HepG2 (cell line): Measurements from ENCODE around the gene SEC14L1. TPM values are rescaled to one million over a fixed set of nuclear protein-coding genes. Genes with fewer than 3 reads are reported as not detected.

Experiments used
- ATAC-seq: fragments of 200-7000 bp; cut with Tn5 transposase; 3 replicates; pipeline ENCODE4 v1.9.1; 2020; ENCODE audit warnings: mild to moderate bottlenecking, moderate library complexity
- BruUV-seq: library from RNA; stranded (reverse); fragments of 400-500 nt; replicated peaks from 2 replicates; lab custom pipeline; 2021; lab: Mats Ljungman, UMichigan
- CTCF ChIA-PET: fragments of 300-600 bp; formaldehyde crosslinking; extraction: SDS; loops from one replicate; lab custom pipeline; 2021; ENCODE audit warnings: low total read pairs, inconsistent platforms, low intra/inter-chr PET ratio; lab: Yijun Ruan, JAX
- POLR2A ChIA-PET: fragments of 350-600 bp; sonication (Branson Sonifier 250); formaldehyde crosslinking; loops from one replicate; lab custom pipeline; 2020; ENCODE audit warnings: antibody characterized with exemption, inconsistent platforms; lab: Yijun Ruan, JAX
- DNase-seq: peaks from one replicate; pipeline ENCODE4 v3.0.0-alpha.2; 2015; ENCODE audit warnings: low spot score
- FAIRE-seq: peaks from 3 replicates; lab custom pipeline; 2011; peaks lifted over from hg19 to GRCh38; lab: Jason Lieb, UNC
- H2AFZ ChIP-seq: one replicate; pipeline ENCODE4 v1.6.1; 2011; ENCODE audit warnings: low read length, inconsistent platforms
- H3K27ac ChIP-seq: fragments of 300-600 bp; 3 replicates; pipeline ENCODE4 v1.8.0; 2011; ENCODE audit warnings: mixed run types, mild to moderate bottlenecking, mixed read lengths, low read length, inconsistent platforms; ENCODE audit not compliant: insufficient read depth; ENCODE audit errors: extremely low read length
- H3K27me3 ChIP-seq, 2 experiments: fragments of 200-600 bp in 1 of 2; 2 replicates in 1 of 2; 3 replicates in 1 of 2; pipeline versions ENCODE4 v1.6.0 to v1.8.0; 2011; ENCODE audit warnings: low read length in 2 of 2, mild to moderate bottlenecking in 2 of 2, moderate library complexity in 2 of 2, inconsistent platforms in 1 of 2; ENCODE audit not compliant: insufficient read depth in 2 of 2, control insufficient read depth in 1 of 2
- H3K36me3 ChIP-seq, 2 experiments: fragments of 200-600 bp in 1 of 2; replicated peaks in 1 of 2; 2 replicates in 1 of 2; 3 replicates in 1 of 2; pipeline versions ENCODE4 v1.5.1 to v1.8.0; 2011; ENCODE audit warnings: low read length in 2 of 2, inconsistent platforms in 1 of 2; ENCODE audit not compliant: insufficient read depth in 2 of 2, control insufficient read depth in 1 of 2
- H3K4me1 ChIP-seq: 2 replicates; pipeline ENCODE4 v1.5.1; 2012; ENCODE audit warnings: low read length, inconsistent platforms; ENCODE audit not compliant: insufficient read depth
- H3K4me2 ChIP-seq: 2 replicates; pipeline ENCODE4 v1.6.0; 2011; ENCODE audit warnings: low read depth, low read length, inconsistent platforms
- H3K4me3 ChIP-seq, 3 experiments: fragments of 200-600 bp in 1 of 3; sonication (generic), shearing (Covaris generic) in 1 of 3; replicated peaks in 1 of 3; 2 replicates each; pipeline ENCODE4 v1.5.1; 2011 to 2016; ENCODE audit warnings: low read length in 3 of 3, inconsistent platforms in 2 of 3, low read depth in 2 of 3, mild to moderate bottlenecking in 2 of 3, control low read depth in 1 of 3, mixed read lengths in 1 of 3; ENCODE audit not compliant: insufficient read depth in 1 of 3
- H3K79me2 ChIP-seq: one replicate; pipeline ENCODE4 v1.6.1; 2011; ENCODE audit warnings: low read length, inconsistent platforms; ENCODE audit not compliant: insufficient read depth
- H3K9ac ChIP-seq: 2 replicates; pipeline ENCODE4 v1.6.0; 2011; ENCODE audit warnings: mild to moderate bottlenecking, low read depth, low read length, inconsistent platforms; ENCODE audit not compliant: insufficient read depth
- H3K9me3 ChIP-seq: 2 replicates; pipeline ENCODE4 v1.5.1; 2012; ENCODE audit warnings: mild to moderate bottlenecking, low read length
- H4K20me1 ChIP-seq: 2 replicates; pipeline ENCODE4 v1.6.0; 2011; ENCODE audit warnings: inconsistent platforms, mild to moderate bottlenecking, low read length, moderate library complexity; ENCODE audit not compliant: insufficient read depth
- BORCS8-MEF2B ChIP-seq: sonication (generic); formaldehyde crosslinking; IDR thresholded peaks from 2 replicates; pipeline ENCODE4 v1.8.0; 2022; ENCODE audit warnings: mild to moderate bottlenecking, missing genetic modification reagents
- BRCA1 ChIP-seq: sonication (generic); formaldehyde crosslinking; IDR thresholded peaks from 2 replicates; pipeline ENCODE4 v1.4.0; 2020; ENCODE audit warnings: missing genetic modification reagents
- DNMT1 ChIP-seq: sonication (generic); formaldehyde crosslinking; IDR thresholded peaks from 2 replicates; pipeline ENCODE4 v1.5.1; 2020; ENCODE audit warnings: mild to moderate bottlenecking, missing genetic modification reagents
- HDAC1 ChIP-seq: sonication (generic); formaldehyde crosslinking; IDR thresholded peaks from 2 replicates; pipeline ENCODE4 v1.5.1; 2020; ENCODE audit warnings: mild to moderate bottlenecking, missing genetic modification reagents
- HIC2 ChIP-seq: sonication (generic); formaldehyde crosslinking; IDR thresholded peaks from 2 replicates; pipeline ENCODE4 v1.9.0; 2022; ENCODE audit warnings: low read depth, missing genetic modification reagents
- MAFG ChIP-seq: sonication (generic); formaldehyde crosslinking; IDR thresholded peaks from 2 replicates; pipeline ENCODE4 v1.5.1; 2020; ENCODE audit warnings: mild to moderate bottlenecking, missing genetic modification reagents
- MAFK ChIP-seq, 2 experiments: IDR thresholded peaks in 1 of 2; conservative IDR thresholded peaks in 1 of 2; 2 replicates each; pipeline ENCODE4 v1.6.1; 2011; ENCODE audit warnings: improper control_type of control experiment in 2 of 2, low read length in 2 of 2
- PRPF4 ChIP-seq: fragments of 200-400 bp; formaldehyde crosslinking; IDR thresholded peaks from 2 replicates; pipeline ENCODE4 v1.6.1; 2016; ENCODE audit warnings: low read length, low read depth; ENCODE audit not compliant: poor library complexity, severe bottlenecking
- THAP11 ChIP-seq: IDR thresholded peaks from 2 replicates; pipeline ENCODE4 v1.6.1; 2016; ENCODE audit warnings: missing biosample characterization, missing genetic modification reagents
- U2AF1 ChIP-seq: fragments of 200-400 bp; formaldehyde crosslinking; optimal IDR thresholded peaks from 2 replicates; pipeline ENCODE3; 2017; ENCODE audit warnings: mild to moderate bottlenecking, low read depth, low read length
- YEATS4 ChIP-seq: sonication (generic); formaldehyde crosslinking; IDR thresholded peaks from 2 replicates; pipeline ENCODE4 v1.4.0; 2020; ENCODE audit warnings: missing genetic modification reagents, borderline replicate concordance
- ZNF143 ChIP-seq: sonication (generic); formaldehyde crosslinking; IDR thresholded peaks from 2 replicates; pipeline ENCODE4 v1.4.0; 2020; ENCODE audit warnings: missing genetic modification reagents
- ZNF382 ChIP-seq: sonication (generic); formaldehyde crosslinking; IDR thresholded peaks from 2 replicates; pipeline ENCODE4 v1.5.0; 2020; ENCODE audit warnings: missing genetic modification reagents, mild to moderate bottlenecking, borderline replicate concordance
- ZNF737 ChIP-seq: sonication (generic); formaldehyde crosslinking; IDR thresholded peaks from 2 replicates; pipeline ENCODE4 v1.5.0; 2020; ENCODE audit warnings: missing genetic modification reagents, mild to moderate bottlenecking, borderline replicate concordance
- ZNF766 ChIP-seq: sonication (generic); formaldehyde crosslinking; IDR thresholded peaks from 2 replicates; pipeline ENCODE4 v1.5.0; 2020; ENCODE audit warnings: missing genetic modification reagents, borderline replicate concordance
- ZNF792 ChIP-seq: IDR thresholded peaks from 2 replicates; pipeline ENCODE4 v1.6.1; 2016
- ZUFSP ChIP-seq: sonication (generic); formaldehyde crosslinking; IDR thresholded peaks from 2 replicates; pipeline ENCODE4 v1.9.0; 2021; ENCODE audit warnings: missing genetic modification reagents, mild to moderate bottlenecking, borderline replicate concordance
- WGBS: methylation state at CpG from one replicate; pipeline ENCODE4 v1.1.6; 2017; ENCODE audit warnings: low lambda C conversion rate; 5-methylcytosine and 5-hydroxymethylcytosine counted together
- in situ Hi-C: cut with HindIII; loops from 2 replicates; pipeline ENCODE4 v1.10.0; 2017; ENCODE audit warnings: low pct_unique_long_range_greater_than_20kb; ENCODE audit not compliant: extremely low pct_ligation_motif_present
- intact Hi-C: fragments of 100-400 bp; cut with micrococcal nuclease; formaldehyde crosslinking; loops from one replicate; pipeline ENCODE4 v1.10.0; 2022; ENCODE audit not compliant: unreplicated experiment
- polyA plus RNA-seq, 8 experiments: library from polyadenylated mRNA; depleted of rRNA in 3 of 8; stranded (reverse) in 7 of 8; unstranded in 1 of 8; fragments of >200 nt; fragmentation: Illumina TruSeq in 4 of 8; extraction: Trizol in 4 of 8; gene quantifications; 2 replicates each; pipeline versions ENCODE4 v1.2.1 to v1.2.3, GENCODE V29; 2011 to 2016; ENCODE audit warnings: low read depth in 4 of 8, missing spikeins in 1 of 8, mixed read lengths in 1 of 8; ENCODE audit not compliant: insufficient read depth in 1 of 8
- total RNA-seq, 5 experiments: library from RNA; depleted of rRNA; stranded (reverse); fragments of >200 nt; fragmentation: Illumina TruSeq; extraction: Trizol; gene quantifications; 2 replicates each; pipeline ENCODE4 v1.2.3, GENCODE V29; 2016; ENCODE audit warnings: low read depth in 1 of 5

The SEC14L1 gene
- total and polyA plus RNA-seq, 2 of the 13 experiments (the other 11 are each of a cell fraction or from before 2014, with no cell fraction given) = 26.3 to 43.9 TPM

- no peak for ATAC-seq
- ChIA-PET CTCF (no interaction called here), POLR2A (no interaction called here)
- no peaks in the 10 kb centered on the region; a peak in 1 of 5 replicates for H3K36me3 ChIP-seq
- H3K27me3 ChIP-seq = no peaks in the 10 kb centered on the region
- peaks cover 56% of the 10 kb centered on the region for H3K79me2 ChIP-seq
- WGBS = 87% methylated on average over 4 of the region's 4 CpGs
- no peak overlapping the region for H3K27ac ChIP-seq
- H3K9ac ChIP-seq = no peak overlapping the region
- H3K9me3 ChIP-seq = no peaks in the 10 kb centered on the region
- peaks cover 7% of the 10 kb centered on the region; the same call in 1 of the 2 replicates for H4K20me1 ChIP-seq
- in situ Hi-C loops (no loop called here), intact Hi-C loops (loop anchor here (5.0 kb wide), 2 partner anchors 37 to 758 kb away; no protein-coding TSS in a partner anchor)
- H2AFZ ChIP-seq = no peak overlapping the region
- H3K4me1 ChIP-seq = peaks cover 62% of the 10 kb centered on the region
- no peak for FAIRE-seq
- H3K4me2 ChIP-seq = no peak overlapping the region
- TF ChIP-seq THAP11 (CRISPR knock-in tag) (no peak), ZNF766 (no peak), BRCA1 (no peak), MAFG (no peak), DNMT1 (CRISPR knock-in tag) (no peak), ZNF143 (CRISPR knock-in tag) (no peak)
- BruUV-seq = no TSS peak
- no peak for DNase-seq
- no peak overlapping the region for H3K4me3 ChIP-seq
Observed at GRCh38 chr17:77184474-77184873, 43.7 kb downstream of the SEC14L1 start.

- POLR2A ChIA-PET = no interaction called here
- H3K79me2 ChIP-seq = peaks cover 57% of the 10 kb centered on the region
- H3K4me1 ChIP-seq = peaks cover 58% of the 10 kb centered on the region
- H3K4me3 ChIP-seq = no peak overlapping the region
- H3K27ac ChIP-seq = no peak overlapping the region
- no peak overlapping the region for H2AFZ ChIP-seq
- ATAC-seq (no peak), FAIRE-seq (no peak), DNase-seq (no peak)
- H3K4me2 ChIP-seq = no peak overlapping the region
- H3K9me3 ChIP-seq = no peaks in the 10 kb centered on the region
- H3K36me3 ChIP-seq = no peaks in the 10 kb centered on the region; a peak in 1 of 5 replicates
- in situ Hi-C loops (no loop called here), intact Hi-C loops (no loop called here)
- peaks cover 7% of the 10 kb centered on the region; the same call in 1 of the 2 replicates for H4K20me1 ChIP-seq
- no peaks in the 10 kb centered on the region for H3K27me3 ChIP-seq
- 76% methylated on average over 7 of the region's 7 CpGs for WGBS
- no peak overlapping the region for H3K9ac ChIP-seq
- no TSS peak for BruUV-seq
- CTCF ChIA-PET = no interaction called here
- TF ChIP-seq HIC2 (CRISPR knock-in tag) (no peak), ZNF737 (CRISPR knock-in tag) (no peak), U2AF1 (no peak), ZNF766 (no peak), ZNF382 (CRISPR knock-in tag) (no peak), ZNF792 (no peak), BORCS8-MEF2B (CRISPR knock-in tag) (no peak), PRPF4 (no peak), HDAC1 (CRISPR knock-in tag) (no peak), YEATS4 (CRISPR knock-in tag) (no peak), MAFK (conservative IDR thresholded peaks at IDR 0.05 in 1 of 2, IDR thresholded peaks at IDR 0.05 in 1 of 2; ENCODE audit: low read length in 2 of 2) (no peak), ZUFSP (CRISPR knock-in tag) (no peak)
Observed at GRCh38 chr17:77185137-77185536, 44.4 kb downstream of the SEC14L1 start.
